ENCODE results near the gene KNSTRN.
A peak's percentile ranks its signal among the peaks of the same experiment; 100 is the strongest.

Gene KNSTRN

GRCh38 chr15:40405501-40406381 is 23.2 kb downstream of the KNSTRN start, which contains the start of gene IVD:
Gene IVD, plus strand, starts transcription at chr15:40405795. Its CDS starts 33 bp downstream, at chr15:40405828.
- peak; percentile 66 to 81 (median 71) for DNase-seq

- DNase-seq = no peak
Measured at GRCh38 chr15:40407330-40407990, 24.9 kb downstream of the KNSTRN start.

GRCh38 chr15:40409366-40409765 is 26.8 kb downstream of the KNSTRN start:
- no peak for DNase-seq

- no peak for DNase-seq
Measured at GRCh38 chr15:40410476-40410875, 28.0 kb downstream of the KNSTRN start.

- no peak for DNase-seq
Measured at GRCh38 chr15:40412095-40412759, 29.7 kb downstream of the KNSTRN start.

GRCh38 chr15:40413036-40413435 is 30.5 kb downstream of the KNSTRN start:
- no peak for DNase-seq

- no peak for DNase-seq
Measured at GRCh38 chr15:40414816-40415215, 32.3 kb downstream of the KNSTRN start.

- no peak for DNase-seq
Measured at GRCh38 chr15:40415226-40415625, 32.7 kb downstream of the KNSTRN start.

GRCh38 chr15:40416056-40416455 is 33.5 kb downstream of the KNSTRN start:
- no peak for DNase-seq

- no peak for DNase-seq
Measured at GRCh38 chr15:40418126-40418525, 35.6 kb downstream of the KNSTRN start.

- no peak for DNase-seq
Measured at GRCh38 chr15:40420071-40420713, 37.7 kb downstream of the KNSTRN start.

GRCh38 chr15:40420793-40421192 is 38.3 kb downstream of the KNSTRN start:
- no peak for DNase-seq

GRCh38 chr15:40421246-40422157 is 39.0 kb downstream of the KNSTRN start:
- peak; percentile 59 to 77 (median 70) for DNase-seq

GRCh38 chr15:40424483-40425115 is 42.1 kb downstream of the KNSTRN start:
- DNase-seq = no peak

- no peak for DNase-seq
Measured at GRCh38 chr15:40425681-40426080, 43.2 kb downstream of the KNSTRN start.

GRCh38 chr15:40427188-40427587 is 44.7 kb downstream of the KNSTRN start:
- no peak for DNase-seq

- DNase-seq = no peak
Measured at GRCh38 chr15:40428185-40428584, 45.7 kb downstream of the KNSTRN start.

- no peak for DNase-seq
Measured at GRCh38 chr15:40429068-40429710, 46.7 kb downstream of the KNSTRN start.

- no peak for DNase-seq
Measured at GRCh38 chr15:40430271-40430805, 47.8 kb downstream of the KNSTRN start.

GRCh38 chr15:40435023-40435709 is 52.6 kb downstream of the KNSTRN start:
- no peak for DNase-seq

All from activated naive CD4-positive, alpha-beta T cell (primary cell).